G401.6 (cell line): Measurements from ENCODE around the gene FAM13A.

Source experiments
- FAIRE-seq: peaks from 2 replicates; lab custom pipeline; 2012; peaks lifted over from hg19 to GRCh38; lab: Jason Lieb, UNC

The FAM13A gene

GRCh38 chr4:88809576-88810219 lies 247.3 kb downstream of the FAM13A start:
- FAIRE-seq = no peak

GRCh38 chr4:88809101-88809500 lies 247.9 kb downstream of the FAM13A start:
- FAIRE-seq = no peak

DNA sequence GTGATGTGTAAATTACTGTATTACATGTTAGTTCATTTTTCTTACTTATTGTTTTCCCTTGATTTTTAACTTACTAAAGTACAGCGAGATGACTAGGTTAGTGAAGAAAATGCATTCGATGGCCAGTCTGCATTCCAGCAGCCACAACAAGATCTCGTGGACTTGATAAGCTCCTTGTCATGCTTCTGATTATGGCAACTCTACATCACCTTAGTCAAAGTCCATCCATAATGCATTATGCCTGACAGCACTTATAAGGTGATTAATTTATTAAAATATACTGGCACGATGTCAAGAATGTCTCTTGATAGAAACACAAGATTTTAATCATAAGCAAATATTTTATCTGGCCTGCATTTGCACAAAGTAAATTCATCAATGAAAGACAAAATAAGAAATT lies 249.5 kb downstream of the FAM13A start:
- FAIRE-seq = no peak

- FAIRE-seq = no peak
These were observed 252.8 kb downstream of the FAM13A start for GRCh38 chr4:88804234-88804633.

DNA sequence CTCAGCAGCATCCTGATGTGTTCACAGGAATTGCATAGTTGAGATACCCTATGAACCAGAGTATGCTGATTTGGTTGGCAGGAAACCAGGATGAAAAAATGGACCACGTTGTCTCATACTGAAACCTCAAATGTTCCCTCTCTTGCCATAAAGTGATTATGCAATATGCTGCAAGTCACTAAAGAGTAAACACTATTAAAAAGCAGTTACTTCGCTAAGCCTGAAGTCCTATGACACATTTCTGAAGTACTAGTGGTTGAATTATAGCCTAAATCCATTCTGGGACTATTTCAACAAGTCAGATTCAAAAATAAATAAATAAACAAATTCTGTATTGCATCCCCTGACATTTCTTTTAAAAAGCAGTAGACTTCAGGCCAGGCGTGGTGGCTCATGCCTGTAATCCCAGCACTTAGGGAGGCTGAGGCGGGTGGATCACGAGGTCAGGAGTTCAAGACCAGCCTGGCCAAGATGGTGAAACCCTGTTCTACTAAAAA lies 253.3 kb downstream of the FAM13A start:
- no peak for FAIRE-seq

- no peak for FAIRE-seq
These were observed 254.2 kb downstream of the FAM13A start for GRCh38 chr4:88802585-88803286.

GRCh38 chr4:88802138-88802537 lies 254.8 kb downstream of the FAM13A start:
- FAIRE-seq = no peak

GRCh38 chr4:88799900-88800299 lies 257.1 kb downstream of the FAM13A start:
- FAIRE-seq = no peak

- FAIRE-seq = no peak
These were observed 259.3 kb downstream of the FAM13A start for GRCh38 chr4:88797725-88798124.

DNA sequence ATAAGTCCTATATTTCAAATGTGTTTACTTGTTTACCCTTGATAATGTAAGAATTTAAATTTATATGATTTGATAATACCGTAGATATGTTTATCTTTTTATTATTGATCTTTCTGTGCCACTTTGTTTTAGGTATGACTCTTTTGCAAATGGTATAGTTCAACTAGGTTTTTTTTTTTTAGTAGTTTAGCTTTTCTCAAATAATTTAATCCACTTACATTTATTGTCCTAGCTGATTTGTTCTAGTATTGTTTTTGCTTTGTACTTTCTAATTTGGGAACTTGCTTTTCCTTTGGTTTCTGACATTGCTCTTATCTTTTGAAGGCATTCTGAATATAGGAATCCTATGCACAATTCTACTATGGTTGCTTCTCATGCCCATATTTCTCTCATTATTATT lies 260.4 kb downstream of the FAM13A start:
- peak; percentile 19 for FAIRE-seq

DNA sequence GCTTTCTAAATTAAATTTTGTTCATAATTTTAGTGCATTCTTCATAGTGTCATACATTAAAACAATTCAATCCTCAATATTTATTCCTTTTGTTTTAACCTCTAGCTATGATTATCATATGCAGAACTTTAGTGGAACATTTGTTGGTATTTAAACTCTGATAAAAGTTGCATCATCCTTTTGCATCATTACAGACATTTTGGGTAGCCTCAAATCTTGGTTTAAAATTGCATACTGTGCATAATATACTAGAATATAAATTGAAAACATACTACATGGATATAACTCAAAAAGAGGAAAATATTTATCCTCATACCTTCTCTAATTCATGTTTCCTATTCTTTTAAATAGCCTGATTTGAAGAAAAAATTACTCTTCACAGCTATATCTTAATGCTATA lies 262.0 kb downstream of the FAM13A start:
- FAIRE-seq = no peak

DNA sequence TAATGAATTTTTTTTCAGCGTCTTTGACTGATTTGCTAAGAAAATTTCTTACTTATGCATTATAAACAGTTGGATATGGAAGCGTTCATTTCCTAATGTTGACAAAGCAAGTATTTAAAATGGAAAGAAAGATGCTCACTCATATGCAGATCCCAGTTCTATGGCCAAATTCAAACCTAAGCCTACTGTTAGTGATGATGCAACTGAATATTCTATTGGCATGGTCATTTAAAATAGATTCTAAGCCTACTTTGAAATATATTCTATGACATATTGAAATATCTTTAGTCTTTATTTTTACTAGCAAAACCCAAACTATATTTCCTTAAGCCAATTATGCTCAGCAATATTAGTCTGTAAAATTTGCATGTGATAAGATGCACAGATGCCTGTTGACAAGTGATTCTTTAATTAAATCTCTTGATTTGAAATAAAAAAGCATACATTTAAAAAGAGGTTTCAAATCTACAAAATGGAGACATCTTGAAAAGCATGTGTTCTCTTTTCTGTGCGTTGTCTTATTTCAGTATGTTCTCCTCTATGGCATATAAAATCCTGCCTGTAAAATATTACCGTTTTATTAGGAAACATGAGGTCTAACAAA lies 262.8 kb downstream of the FAM13A start:
- no peak for FAIRE-seq

DNA sequence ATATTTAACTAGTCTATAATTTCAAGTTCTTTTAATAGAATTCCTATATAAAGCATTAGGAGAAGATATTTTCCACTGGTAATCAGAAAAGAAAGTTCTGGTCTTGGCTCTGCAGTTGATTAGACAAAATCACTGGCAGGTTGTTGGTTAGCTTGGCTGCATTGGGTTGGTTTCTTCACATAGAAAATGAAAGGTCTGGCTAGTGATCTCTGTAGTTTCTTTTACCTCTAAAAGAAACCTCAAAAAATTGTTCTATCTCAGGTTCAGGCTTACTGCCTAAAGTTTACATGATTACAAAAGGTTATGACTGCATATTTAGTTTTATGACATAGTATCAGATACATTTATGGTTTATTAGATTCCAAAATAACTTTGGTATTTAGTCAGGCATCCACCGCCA lies 263.5 kb downstream of the FAM13A start:
- no peak for FAIRE-seq

DNA sequence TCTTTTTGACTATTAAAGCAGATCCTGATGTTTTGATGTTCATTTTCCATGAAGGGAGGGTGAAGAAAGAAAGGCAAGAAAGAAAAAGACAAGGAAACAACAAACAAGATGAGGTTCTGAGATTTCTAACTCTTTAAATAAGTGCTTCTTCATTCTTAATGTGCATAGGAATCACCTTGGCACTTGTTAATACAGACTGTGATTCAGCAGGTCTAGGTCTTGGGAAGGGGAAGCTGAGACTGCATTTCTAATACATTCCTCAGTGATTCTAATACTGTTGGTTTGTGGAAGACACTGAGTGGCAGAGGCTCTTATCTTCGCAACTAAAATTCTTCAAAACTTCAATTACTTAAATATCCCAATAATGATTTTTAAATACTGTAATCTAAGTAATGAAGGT lies 264.2 kb downstream of the FAM13A start:
- no peak for FAIRE-seq

GRCh38 chr4:88792268-88792781 lies 264.7 kb downstream of the FAM13A start:
- no peak for FAIRE-seq

DNA sequence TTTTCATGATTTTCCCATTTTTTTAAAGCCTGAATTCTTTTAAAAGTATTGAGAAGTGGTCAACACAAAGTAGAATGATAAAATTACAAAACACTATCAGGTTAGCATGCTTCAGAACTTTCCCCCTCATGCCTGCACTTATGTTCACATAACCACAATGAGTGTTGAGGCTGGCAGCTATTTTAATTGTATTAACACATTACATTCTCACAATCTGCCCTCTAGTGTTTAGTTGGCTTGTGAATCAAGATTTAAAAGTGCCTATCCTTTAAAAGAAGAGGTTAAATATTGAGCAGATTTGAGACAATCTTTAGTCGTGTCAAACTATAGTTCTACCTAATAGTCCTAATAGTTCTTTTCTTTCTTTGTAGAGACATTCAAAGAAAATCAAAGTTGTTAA lies 265.7 kb downstream of the FAM13A start:
- FAIRE-seq = peak; percentile 79

DNA sequence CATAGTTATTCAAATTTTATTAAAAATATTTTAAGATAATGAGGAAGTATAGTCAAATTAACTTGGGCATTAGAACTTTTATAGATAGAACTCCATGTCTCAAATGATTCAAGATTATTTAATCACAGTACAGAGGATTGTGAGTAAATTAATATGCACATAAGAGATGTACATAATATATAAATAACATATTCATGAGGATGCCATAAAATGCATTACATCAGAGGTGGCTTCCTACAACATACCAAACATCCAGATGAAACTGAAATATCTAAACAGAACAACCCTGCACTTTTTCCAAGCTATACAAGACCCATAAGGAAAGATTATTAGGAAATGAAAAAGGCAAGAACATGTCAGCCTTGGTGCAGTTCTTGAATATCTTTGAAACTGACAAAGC lies 268.1 kb downstream of the FAM13A start:
- no peak for FAIRE-seq

DNA sequence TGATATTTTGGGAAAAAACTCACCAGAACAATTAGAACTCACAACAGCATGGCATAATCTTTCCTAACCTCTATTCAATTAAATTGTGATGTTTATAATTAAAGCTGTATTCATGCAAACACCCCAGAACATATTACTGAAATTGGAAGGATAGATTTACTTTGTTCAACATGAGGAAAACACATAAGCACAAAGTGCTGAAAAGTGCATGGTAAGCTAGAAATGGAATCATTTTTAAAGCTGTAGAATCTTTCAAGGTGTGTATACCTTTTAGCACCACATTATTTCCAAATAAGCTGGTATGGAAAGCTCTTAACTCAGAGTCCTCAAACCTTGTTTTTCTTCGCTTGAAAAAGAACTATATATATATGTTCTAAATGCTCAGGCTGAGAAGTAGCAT lies 268.6 kb downstream of the FAM13A start:
- FAIRE-seq = no peak

GRCh38 chr4:88786011-88786410 lies 271.0 kb downstream of the FAM13A start:
- no peak for FAIRE-seq

DNA sequence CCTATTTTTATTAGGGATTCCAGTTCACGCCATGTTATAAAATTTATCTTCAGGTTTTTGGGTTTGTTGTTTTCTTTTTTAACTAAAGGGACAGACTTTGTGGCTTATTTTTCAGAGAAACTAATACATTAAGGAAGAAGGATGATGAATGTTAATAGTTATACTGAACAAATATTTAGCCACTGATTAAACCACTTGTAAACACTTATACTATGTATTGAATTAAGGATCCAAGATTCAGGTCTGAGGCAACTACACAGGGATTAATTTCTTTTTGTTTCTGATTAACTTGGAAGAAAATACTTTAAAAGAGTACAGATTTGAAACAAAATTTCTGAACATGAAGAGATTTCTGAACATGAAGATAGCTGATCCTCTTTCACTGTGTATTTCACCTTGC lies 276.6 kb downstream of the FAM13A start:
- FAIRE-seq = peak; percentile 15

DNA sequence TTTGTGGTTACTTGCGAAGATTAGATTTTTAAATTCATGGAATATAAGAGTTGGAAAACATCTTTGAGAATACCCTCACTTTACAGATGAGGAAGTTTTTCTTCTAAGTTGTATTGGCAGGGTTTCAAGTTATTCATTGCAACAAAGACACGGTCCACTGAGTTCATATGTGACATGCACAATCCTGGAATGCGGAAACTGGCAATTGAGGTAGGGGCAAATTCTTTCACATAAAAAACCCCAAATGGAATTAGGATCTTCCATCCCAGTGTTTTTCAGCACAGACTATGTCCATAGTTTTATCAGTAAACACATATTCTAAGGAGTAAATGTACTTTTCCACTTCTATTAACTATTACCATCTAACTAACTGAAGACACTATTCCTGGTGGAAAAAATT lies 277.6 kb downstream of the FAM13A start:
- no peak for FAIRE-seq

GRCh38 chr4:88775529-88775928 lies 281.5 kb downstream of the FAM13A start:
- FAIRE-seq = no peak

- FAIRE-seq = no peak
These were observed 282.0 kb downstream of the FAM13A start for GRCh38 chr4:88775026-88775425.
